Measurements from ENCODE around the gene OR2Z1. TPM values are rescaled to one million over a fixed set of nuclear protein-coding genes. Genes with fewer than 3 reads are reported as not detected.

The OR2Z1 gene
- not detected for total RNA-seq

GRCh38 chr19:8721334-8721733, at the start of gene OR2Z1:
TSS of gene OR2Z1 (plus strand) at chr19:8721634. CDS start at chr19:8731029, 9,395 bp downstream.
- peaks cover 35% of the 10 kb centered on the region for H3K27me3 Mint-ChIP-seq
- CTCF ChIA-PET: no interaction called here
- no peak within 1 kb of the TSS for H3K4me3 Mint-ChIP-seq
- no peaks in the 10 kb centered on the region for H3K4me1 Mint-ChIP-seq
- POLR2A ChIA-PET: no interaction called here
- peak within 1 kb of the TSS; percentile 57 for H3K27ac Mint-ChIP-seq
- H3K36me3 Mint-ChIP-seq (ENCODE audit: low read depth): no peaks in the 10 kb centered on the region
- DNase-seq: no peak
- H3K9me3 Mint-ChIP-seq: peaks cover 6% of the 10 kb centered on the region

DNA sequence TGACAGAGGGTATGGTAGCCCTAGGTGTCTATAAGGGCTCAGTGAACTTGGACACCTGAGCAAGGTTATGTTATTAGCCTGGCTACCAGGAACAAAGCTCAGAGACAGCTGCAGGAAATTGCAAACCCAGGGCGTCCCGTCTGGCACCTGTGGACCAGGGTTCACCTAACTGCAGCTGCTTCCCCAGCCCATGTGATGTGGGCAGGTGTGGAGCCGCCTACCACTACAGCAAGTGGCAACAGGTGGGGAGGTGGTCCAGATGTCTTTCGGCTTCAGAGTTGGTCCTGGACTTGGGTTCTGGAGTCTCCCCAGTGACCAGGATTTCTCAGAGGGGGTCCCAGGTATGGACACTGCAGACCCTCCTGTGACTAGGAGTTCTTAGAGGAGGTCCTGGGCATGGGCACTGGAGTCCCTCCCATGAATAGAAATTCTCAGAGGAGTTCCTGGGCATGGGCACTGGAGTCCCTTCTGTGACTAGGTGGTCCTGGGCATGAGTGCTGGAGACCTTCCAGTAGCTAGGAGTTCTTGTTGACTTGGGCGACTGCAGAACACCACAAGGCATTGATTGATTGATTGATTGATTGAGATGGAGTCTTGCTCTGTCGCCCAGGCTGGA, 48.0 kb upstream of the OR2Z1 start:
- Mint-ChIP-seq H3K4me1 (peaks cover 56% of the 10 kb centered on the region), H3K9me3 (peaks cover 16% of the 10 kb centered on the region), H3K27ac (no peak overlapping the region), H3K36me3 (ENCODE audit: low read depth) (peaks cover 6% of the 10 kb centered on the region), H3K4me3 (no peak overlapping the region), H3K27me3 (peaks cover 13% of the 10 kb centered on the region)
- no peak for DNase-seq
- ChIA-PET POLR2A (no interaction called here), CTCF (interaction anchor here (0.5 kb wide), 1 partner anchor 1825 kb away, joined by 3 read pairs; no protein-coding TSS in a partner anchor)

GRCh38 chr19:8675066-8675465, 46.4 kb upstream of the OR2Z1 start:
- Mint-ChIP-seq H3K36me3 (ENCODE audit: low read depth) (peaks cover 3% of the 10 kb centered on the region), H3K27ac (peak overlapping the region; percentile 20), H3K4me1 (peaks cover 44% of the 10 kb centered on the region), H3K9me3 (peaks cover 11% of the 10 kb centered on the region), H3K4me3 (no peak overlapping the region), H3K27me3 (peaks cover 13% of the 10 kb centered on the region)
- ChIA-PET POLR2A (no interaction called here), CTCF (no interaction called here)
- no peak for DNase-seq

GRCh38 chr19:8678244-8678807, 43.1 kb upstream of the OR2Z1 start:
- Mint-ChIP-seq H3K4me1 (peaks cover 45% of the 10 kb centered on the region), H3K4me3 (no peak overlapping the region), H3K9me3 (peaks cover 21% of the 10 kb centered on the region), H3K27me3 (peaks cover 18% of the 10 kb centered on the region), H3K27ac (no peak overlapping the region), H3K36me3 (ENCODE audit: low read depth) (peaks cover 3% of the 10 kb centered on the region)
- DNase-seq: no peak
- ChIA-PET POLR2A (no interaction called here), CTCF (no interaction called here)

- Mint-ChIP-seq H3K4me3 (no peak overlapping the region), H3K27ac (peak overlapping the region; percentile 5), H3K36me3 (ENCODE audit: low read depth) (peaks cover 1% of the 10 kb centered on the region), H3K9me3 (peaks cover 18% of the 10 kb centered on the region), H3K27me3 (peaks cover 10% of the 10 kb centered on the region), H3K4me1 (peaks cover 31% of the 10 kb centered on the region)
- CTCF ChIA-PET: no interaction called here
- DNase-seq: no peak
- POLR2A ChIA-PET: no interaction called here
These were observed 40.6 kb upstream of the OR2Z1 start for GRCh38 chr19:8680676-8681344.

- Mint-ChIP-seq H3K9me3 (peaks cover 17% of the 10 kb centered on the region), H3K36me3 (ENCODE audit: low read depth) (no peaks in the 10 kb centered on the region), H3K27me3 (peaks cover 8% of the 10 kb centered on the region), H3K27ac (no peak overlapping the region), H3K4me3 (no peak overlapping the region), H3K4me1 (peaks cover 30% of the 10 kb centered on the region)
- POLR2A ChIA-PET: no interaction called here
- DNase-seq: no peak
- CTCF ChIA-PET: no interaction called here
These were observed 39.9 kb upstream of the OR2Z1 start for GRCh38 chr19:8681345-8682029.

DNA sequence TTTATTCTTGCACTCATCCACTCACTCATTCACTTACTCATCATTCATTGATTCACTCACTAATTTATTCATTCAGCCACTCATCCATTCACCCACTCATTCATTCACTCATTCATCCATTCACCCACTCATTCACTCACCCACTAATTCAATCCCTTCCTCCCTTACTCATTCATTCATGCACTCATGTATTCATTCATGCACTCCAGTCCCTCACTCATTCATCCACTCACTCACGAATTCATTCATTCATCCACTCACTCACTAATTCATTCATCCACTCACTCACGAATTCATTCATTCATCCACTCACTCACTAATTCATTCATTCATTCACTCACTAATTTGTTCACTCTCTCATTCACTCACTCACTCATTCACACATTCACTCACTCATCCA, 39.0 kb upstream of the OR2Z1 start:
- Mint-ChIP-seq H3K27ac (no peak overlapping the region), H3K4me3 (no peak overlapping the region), H3K36me3 (ENCODE audit: low read depth) (no peaks in the 10 kb centered on the region), H3K4me1 (peaks cover 30% of the 10 kb centered on the region), H3K9me3 (peaks cover 17% of the 10 kb centered on the region), H3K27me3 (peaks cover 11% of the 10 kb centered on the region)
- ChIA-PET CTCF (no interaction called here), POLR2A (no interaction called here)
- no peak for DNase-seq

DNA sequence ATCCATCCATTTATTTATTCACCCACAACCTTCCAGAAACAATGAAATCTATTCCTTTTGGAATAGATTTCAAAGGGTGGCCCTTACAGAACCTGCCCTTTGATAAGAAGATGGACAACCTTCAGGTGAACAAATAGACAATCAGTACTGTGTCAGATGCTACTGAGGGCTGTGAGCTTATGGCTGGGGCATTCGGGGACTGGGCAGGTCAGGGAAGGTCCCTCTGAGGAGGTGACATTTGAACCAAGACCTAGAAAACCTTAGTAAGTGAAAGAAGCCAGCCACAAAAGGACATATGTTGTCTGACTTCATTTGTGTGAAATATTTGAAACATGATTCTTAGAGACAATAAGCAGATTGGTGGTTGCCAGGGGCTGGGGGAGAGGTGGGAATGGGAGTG, 38.5 kb upstream of the OR2Z1 start:
- H3K4me1 Mint-ChIP-seq: peaks cover 30% of the 10 kb centered on the region
- no peak overlapping the region for H3K4me3 Mint-ChIP-seq
- CTCF ChIA-PET: interaction anchor here (0.6 kb wide), 1 partner anchor 710 kb away, joined by 3 read pairs; no protein-coding TSS in a partner anchor
- H3K9me3 Mint-ChIP-seq: peaks cover 17% of the 10 kb centered on the region
- no peaks in the 10 kb centered on the region for H3K36me3 Mint-ChIP-seq (ENCODE audit: low read depth)
- no peak overlapping the region for H3K27ac Mint-ChIP-seq
- POLR2A ChIA-PET: no interaction called here
- no peak for DNase-seq
- peaks cover 11% of the 10 kb centered on the region for H3K27me3 Mint-ChIP-seq

GRCh38 chr19:8684001-8684902, 37.2 kb upstream of the OR2Z1 start:
- Mint-ChIP-seq H3K4me3 (no peak overlapping the region), H3K9me3 (peaks cover 10% of the 10 kb centered on the region), H3K27ac (no peak overlapping the region), H3K4me1 (peaks cover 30% of the 10 kb centered on the region), H3K36me3 (ENCODE audit: low read depth) (no peaks in the 10 kb centered on the region), H3K27me3 (peaks cover 14% of the 10 kb centered on the region)
- ChIA-PET CTCF (interaction anchor here (2.0 kb wide), 1 partner anchor 10 kb away, joined by 5 read pairs; no protein-coding TSS in a partner anchor), POLR2A (no interaction called here)
- DNase-seq: no peak

GRCh38 chr19:8686549-8686948, 34.9 kb upstream of the OR2Z1 start:
- CTCF ChIA-PET: interaction anchor here (0.6 kb wide), 1 partner anchor 1214 kb away, joined by 3 read pairs; no protein-coding TSS in a partner anchor

GRCh38 chr19:8688930-8689329, 32.5 kb upstream of the OR2Z1 start:
- no peak overlapping the region for H3K27ac Mint-ChIP-seq
- peaks cover 31% of the 10 kb centered on the region for H3K27me3 Mint-ChIP-seq
- CTCF ChIA-PET: interaction anchor here (1.6 kb wide), 1 partner anchor 108 kb away, joined by 3 read pairs; no protein-coding TSS in a partner anchor

More at GRCh38 chr19:8686549-8686948, 34.9 kb upstream of the OR2Z1 start:
- Mint-ChIP-seq H3K27me3 (peaks cover 28% of the 10 kb centered on the region), H3K36me3 (ENCODE audit: low read depth) (no peaks in the 10 kb centered on the region), H3K9me3 (peaks cover 10% of the 10 kb centered on the region), H3K4me3 (no peak overlapping the region), H3K27ac (no peak overlapping the region), H3K4me1 (peaks cover 23% of the 10 kb centered on the region)
- POLR2A ChIA-PET: no interaction called here
- no peak for DNase-seq

DNA sequence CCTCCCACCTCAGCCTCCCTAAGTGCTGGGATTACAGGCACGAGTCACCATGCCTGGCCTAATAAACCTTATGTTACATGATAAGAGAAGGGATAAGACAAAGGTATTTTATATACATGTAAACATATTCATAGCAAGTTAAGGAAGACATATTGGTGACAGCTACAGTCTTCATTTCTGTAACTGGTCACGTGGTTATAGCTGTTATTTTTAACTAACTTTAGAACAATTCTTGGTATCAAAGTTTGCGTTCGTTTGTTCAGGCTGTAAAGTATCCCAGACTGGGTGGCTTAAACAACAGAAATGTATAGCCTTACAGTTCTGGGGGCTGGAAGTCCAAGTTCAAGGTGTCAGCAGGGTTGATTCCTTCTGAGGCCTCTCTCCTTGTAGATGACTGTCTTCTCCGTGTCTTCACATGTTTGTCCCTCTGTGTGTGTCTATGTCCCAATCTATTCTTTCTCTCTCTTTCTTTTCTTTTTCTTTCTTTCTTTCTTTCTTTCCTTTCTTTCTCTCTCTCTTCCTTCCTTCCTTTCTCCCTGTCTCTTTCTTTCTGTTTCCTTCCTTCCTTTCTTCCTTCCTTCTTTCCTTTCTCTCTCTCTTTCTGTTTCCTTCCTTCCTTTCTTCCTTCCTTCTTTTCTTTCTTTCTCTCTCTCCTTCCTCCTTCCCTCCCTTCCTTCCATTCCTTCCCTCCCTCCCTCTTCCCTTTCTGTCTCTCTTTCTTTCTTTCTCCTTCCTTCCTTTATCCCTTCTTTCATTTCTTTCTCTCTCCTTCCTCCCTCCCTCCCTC, 30.5 kb upstream of the OR2Z1 start:
- peaks cover 34% of the 10 kb centered on the region for H3K27me3 Mint-ChIP-seq
- H3K9me3 Mint-ChIP-seq: no peaks in the 10 kb centered on the region
- no peak for DNase-seq
- no peak overlapping the region for H3K4me3 Mint-ChIP-seq
- H3K27ac Mint-ChIP-seq: peak overlapping the region; percentile 36
- ChIA-PET CTCF (interaction anchor here (1.4 to 4.9 kb wide), 2 partner anchors 36 to 50 kb away, joined by 4 to 40 read pairs; no protein-coding TSS in a partner anchor), POLR2A (no interaction called here)
- H3K4me1 Mint-ChIP-seq: peaks cover 39% of the 10 kb centered on the region
- H3K36me3 Mint-ChIP-seq (ENCODE audit: low read depth): no peaks in the 10 kb centered on the region

More at GRCh38 chr19:8688930-8689329, 32.5 kb upstream of the OR2Z1 start:
- peaks cover 24% of the 10 kb centered on the region for H3K4me1 Mint-ChIP-seq
- H3K9me3 Mint-ChIP-seq: no peaks in the 10 kb centered on the region
- H3K4me3 Mint-ChIP-seq: no peak overlapping the region
- H3K36me3 Mint-ChIP-seq (ENCODE audit: low read depth): no peaks in the 10 kb centered on the region
- POLR2A ChIA-PET: no interaction called here
- peak; percentile 4 for DNase-seq
